ENCODE results near the gene BROX.

Gene BROX

DNA sequence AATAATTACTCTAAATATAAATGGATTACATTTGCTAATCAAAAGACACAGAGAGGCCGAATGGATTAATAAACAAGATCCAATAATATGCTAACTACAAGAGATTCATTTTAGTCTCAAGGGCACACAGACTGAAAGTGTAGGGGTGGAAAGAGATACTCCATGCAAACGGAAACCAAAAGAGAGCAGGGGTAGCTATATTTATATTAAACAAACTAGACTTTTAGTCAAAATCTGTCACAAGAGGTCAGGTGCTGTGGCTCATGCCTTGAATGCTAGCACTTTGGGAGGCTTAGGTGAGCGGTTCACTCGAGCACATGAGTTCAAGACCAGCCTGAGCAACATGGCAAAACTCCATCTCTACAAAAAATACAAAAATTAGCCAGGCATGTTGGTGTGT lies 68.9 kb downstream of the BROX start:
- H3K27ac ChIP-seq = no peak overlapping the region
- TF ChIP-seq, protein P1, sequence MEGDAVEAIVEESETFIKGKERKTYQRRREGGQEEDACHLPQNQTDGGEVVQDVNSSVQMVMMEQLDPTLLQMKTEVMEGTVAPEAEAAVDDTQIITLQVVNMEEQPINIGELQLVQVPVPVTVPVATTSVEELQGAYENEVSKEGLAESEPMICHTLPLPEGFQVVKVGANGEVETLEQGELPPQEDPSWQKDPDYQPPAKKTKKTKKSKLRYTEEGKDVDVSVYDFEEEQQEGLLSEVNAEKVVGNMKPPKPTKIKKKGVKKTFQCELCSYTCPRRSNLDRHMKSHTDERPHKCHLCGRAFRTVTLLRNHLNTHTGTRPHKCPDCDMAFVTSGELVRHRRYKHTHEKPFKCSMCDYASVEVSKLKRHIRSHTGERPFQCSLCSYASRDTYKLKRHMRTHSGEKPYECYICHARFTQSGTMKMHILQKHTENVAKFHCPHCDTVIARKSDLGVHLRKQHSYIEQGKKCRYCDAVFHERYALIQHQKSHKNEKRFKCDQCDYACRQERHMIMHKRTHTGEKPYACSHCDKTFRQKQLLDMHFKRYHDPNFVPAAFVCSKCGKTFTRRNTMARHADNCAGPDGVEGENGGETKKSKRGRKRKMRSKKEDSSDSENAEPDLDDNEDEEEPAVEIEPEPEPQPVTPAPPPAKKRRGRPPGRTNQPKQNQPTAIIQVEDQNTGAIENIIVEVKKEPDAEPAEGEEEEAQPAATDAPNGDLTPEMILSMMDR (conservative IDR thresholded peaks at IDR 0.05) = no peak

DNA sequence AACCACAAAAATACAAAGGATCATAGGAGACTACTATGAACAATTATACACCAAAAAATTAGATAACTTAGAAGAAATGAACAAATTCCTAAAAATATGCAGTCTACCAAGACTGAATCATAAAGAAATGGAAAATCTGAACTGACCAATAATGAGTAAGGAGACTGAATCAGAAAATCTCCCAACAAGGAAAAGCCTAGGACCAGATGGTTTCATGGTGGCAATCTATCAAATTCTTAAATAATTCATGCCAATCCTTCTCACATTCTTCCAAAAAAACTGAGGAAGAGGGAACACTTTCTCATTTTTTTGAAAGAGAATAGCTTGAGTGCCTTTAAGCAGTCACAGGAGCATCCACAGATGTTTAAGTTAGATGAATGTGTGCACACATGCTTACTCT lies 70.7 kb downstream of the BROX start:
- TF ChIP-seq, protein P1 (conservative IDR thresholded peaks at IDR 0.05) = no peak
- no peak overlapping the region for H3K27ac ChIP-seq

DNA sequence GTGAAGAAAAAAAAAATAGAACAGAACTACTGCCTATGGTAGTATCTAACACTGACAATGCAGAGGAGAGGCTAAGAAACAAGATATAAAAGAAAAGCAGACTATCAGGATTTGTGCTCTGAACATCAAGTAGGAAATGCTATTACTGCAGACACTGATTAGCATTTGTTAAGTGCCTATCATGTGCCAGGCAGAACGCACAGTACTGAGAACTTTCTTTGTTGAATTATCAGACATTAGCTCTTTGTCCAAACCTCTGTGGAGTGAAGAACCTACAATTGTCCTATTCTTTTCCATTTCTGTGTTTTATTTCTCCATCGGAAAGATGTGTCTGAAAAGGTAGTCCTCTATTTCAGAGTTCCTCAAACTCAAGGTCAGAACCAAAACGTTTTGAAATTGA lies 72.0 kb downstream of the BROX start:
- TF ChIP-seq, protein P1 (conservative IDR thresholded peaks at IDR 0.05) = no peak
- H3K27ac ChIP-seq = peak overlapping the region; percentile 55
